NCI-H187 (cell line): ENCODE results near the gene TRIM34.
"Not testable (repeated sequence)": the region's sequence is repeated elsewhere in the genome, so short reads cannot be mapped to it uniquely, and the experiment has no call there.

Experiments used
- DNase-seq, 2 experiments: peaks; one replicate each; lab custom pipeline; 2025; lab: John Stamatoyannopoulos, UW

The TRIM34 gene

GRCh38 chr11:5686426-5686825 is 61.6 kb downstream of the TRIM34 start:
- no peak for DNase-seq

DNA sequence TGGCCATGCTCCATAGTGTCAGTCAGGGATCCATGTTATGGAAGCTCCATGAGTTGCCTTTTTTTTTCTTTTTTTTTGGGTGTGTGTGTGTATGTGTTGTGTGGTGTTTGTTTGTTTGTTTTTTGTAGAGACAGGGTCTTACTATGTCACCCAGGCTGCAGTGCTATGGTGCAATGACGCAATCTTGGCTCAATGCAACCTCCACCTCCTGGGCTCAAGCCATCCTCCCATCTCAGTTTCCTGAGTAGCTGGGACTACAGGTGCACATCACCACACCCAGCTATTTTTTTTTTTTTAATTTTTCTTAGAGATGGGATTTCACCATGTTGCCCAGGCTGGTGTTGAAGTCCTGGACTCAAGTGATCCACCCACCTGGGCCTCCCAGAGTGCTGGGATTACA is 63.7 kb downstream of the TRIM34 start:
- no peak for DNase-seq

GRCh38 chr11:5689551-5689983 is 64.8 kb downstream of the TRIM34 start, which contains the start of gene TRIM22:
Gene TRIM22 (plus strand): TSS chr11:5689790. CDS start chr11:5696233, 6,443 bp downstream.
- DNase-seq = no peak

- DNase-seq = no peak
Observed at GRCh38 chr11:5690216-5690615, 65.4 kb downstream of the TRIM34 start.

DNA sequence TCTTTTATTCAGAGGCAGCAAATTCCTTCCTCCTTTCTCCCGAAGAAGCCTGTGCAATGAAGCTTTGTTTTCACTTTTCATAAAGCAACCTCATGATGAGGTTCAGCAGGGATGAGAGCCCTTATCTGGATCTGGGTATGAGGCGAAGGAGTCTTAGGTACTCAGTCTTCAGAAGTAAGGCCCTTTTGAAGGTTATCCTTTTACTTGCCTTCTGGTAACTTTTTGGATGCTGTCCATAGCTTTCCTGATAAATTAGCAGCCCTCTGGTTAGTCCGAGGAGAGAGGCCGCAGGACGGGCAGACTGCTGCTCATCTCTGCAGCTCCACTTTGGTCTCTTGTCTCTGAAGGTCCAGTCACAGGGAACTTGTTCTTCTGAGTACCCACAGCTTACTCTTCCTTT is 65.9 kb downstream of the TRIM34 start:
- no peak for DNase-seq

DNA sequence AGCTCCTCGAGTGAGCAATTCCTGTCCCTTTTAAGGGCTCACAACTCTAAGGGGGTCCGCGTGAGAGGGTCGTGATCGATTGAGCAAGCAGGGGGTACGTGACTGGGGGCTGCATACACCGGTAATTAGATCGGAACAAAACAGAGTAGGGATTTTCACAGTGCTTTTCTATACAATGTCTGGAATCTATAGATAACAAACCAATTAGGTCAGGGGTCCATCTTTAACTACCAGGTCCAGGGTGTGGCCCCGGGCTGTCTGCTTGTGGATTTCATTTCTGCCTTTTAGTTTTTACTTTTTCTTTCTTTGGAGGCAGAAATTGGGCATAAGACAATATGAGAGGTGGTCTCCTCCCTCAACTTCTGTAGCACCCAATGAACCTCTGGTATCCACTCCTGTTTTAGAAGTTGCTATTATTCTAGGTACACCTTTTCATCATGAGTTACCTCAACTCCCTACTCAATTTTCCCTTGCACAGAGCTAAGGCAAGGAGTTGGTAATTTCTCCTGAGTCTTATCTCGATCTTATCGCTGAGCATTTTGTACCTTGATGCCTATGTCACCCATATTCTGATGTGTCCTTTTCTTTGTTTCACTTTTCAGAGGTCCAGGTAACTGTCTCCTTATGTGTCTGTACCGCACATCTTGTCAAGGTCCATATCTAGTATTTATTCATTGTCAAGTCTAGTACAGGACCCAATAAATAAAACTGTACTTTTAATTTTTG is 66.6 kb downstream of the TRIM34 start:
- not testable (repeated sequence) for DNase-seq

DNA sequence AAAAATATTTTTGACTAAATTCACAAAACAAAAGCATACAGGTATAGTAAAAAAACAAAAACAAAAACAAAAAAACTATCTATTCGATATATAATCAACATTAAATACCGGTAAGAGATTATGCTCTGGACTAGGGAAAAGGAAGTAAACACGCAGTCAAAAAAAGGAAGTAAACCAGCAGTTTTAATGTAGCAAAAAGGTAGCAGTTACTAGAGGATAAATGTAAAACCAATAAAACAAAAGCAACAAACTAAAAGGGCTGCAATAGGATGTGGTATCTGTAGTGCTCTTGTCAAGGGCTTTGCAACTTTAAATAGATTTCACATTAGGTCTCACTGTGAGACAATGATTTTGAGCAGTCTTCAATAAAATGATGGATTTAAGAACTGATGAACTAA is 67.2 kb downstream of the TRIM34 start:
- DNase-seq = no peak
